GM06990 (cell line): ENCODE measurements around the gene GALK2.
"Not testable (repeated sequence)": the region's sequence is repeated elsewhere in the genome, so short reads cannot be mapped to it uniquely, and the experiment has no call there.

Source experiments
- DNase-seq: peaks from one replicate; pipeline ENCODE4 v3.0.0-alpha.2; 2011; ENCODE audit not compliant: insufficient read length; ENCODE audit errors: extremely low read depth
- H3K27me3 ChIP-seq: replicated peaks from 2 replicates; pipeline ENCODE4 v1.6.0; 2011; ENCODE audit warnings: low read length; ENCODE audit not compliant: control insufficient read depth, insufficient read depth
- H3K36me3 ChIP-seq: 2 replicates; pipeline ENCODE4 v1.5.1; 2011; ENCODE audit warnings: low read length; ENCODE audit not compliant: control insufficient read depth, insufficient read depth
- H3K4me3 ChIP-seq: replicated peaks from 2 replicates; pipeline ENCODE4 v1.5.1; 2011; ENCODE audit warnings: low read depth, mild to moderate bottlenecking, control low read depth, low read length
- CTCF ChIP-seq: IDR thresholded peaks from 2 replicates; pipeline ENCODE4 v1.5.1; 2011; ENCODE audit warnings: low read length, control low read depth, mild to moderate bottlenecking, inconsistent platforms; ENCODE audit not compliant: insufficient read depth, poor library complexity, severe bottlenecking

Gene GALK2

GRCh38 chr15:49189631-49190030 lies 19.6 kb downstream of the GALK2 start:
- DNase-seq = no peak
- no peaks in the 10 kb centered on the region for H3K36me3 ChIP-seq
- no peak overlapping the region for H3K4me3 ChIP-seq
- H3K27me3 ChIP-seq = no peaks in the 10 kb centered on the region
- no peak for TF ChIP-seq CTCF

- no peaks in the 10 kb centered on the region for H3K36me3 ChIP-seq
- no peak overlapping the region for H3K4me3 ChIP-seq
- TF ChIP-seq CTCF = no peak
- no peaks in the 10 kb centered on the region for H3K27me3 ChIP-seq
- no peak for DNase-seq
These were observed 20.5 kb downstream of the GALK2 start for GRCh38 chr15:49190586-49190985.

- H3K4me3 ChIP-seq = no peak overlapping the region
- H3K36me3 ChIP-seq = peaks cover under 1% of the 10 kb centered on the region; the same call in 1 of the 2 replicates
- no peak for DNase-seq
- TF ChIP-seq CTCF = no peak
- H3K27me3 ChIP-seq = no peaks in the 10 kb centered on the region
These were observed 21.8 kb downstream of the GALK2 start for GRCh38 chr15:49191892-49192291.

GRCh38 chr15:49196856-49197255 lies 26.8 kb downstream of the GALK2 start:
- Histone ChIP-seq H3K4me3 (no peak overlapping the region), H3K27me3 (no peaks in the 10 kb centered on the region), H3K36me3 (peaks cover 1% of the 10 kb centered on the region; the same call in 1 of the 2 replicates)
- DNase-seq = no peak
- TF ChIP-seq CTCF = no peak

- H3K27me3 ChIP-seq = no peaks in the 10 kb centered on the region
- DNase-seq = no peak
- no peak for TF ChIP-seq CTCF
- peaks cover 2% of the 10 kb centered on the region for H3K36me3 ChIP-seq
- H3K4me3 ChIP-seq = no peak overlapping the region
These were observed 29.6 kb downstream of the GALK2 start for GRCh38 chr15:49199666-49200065.

- no peak for DNase-seq
- Histone ChIP-seq H3K27me3 (no peaks in the 10 kb centered on the region), H3K36me3 (peaks cover 2% of the 10 kb centered on the region), H3K4me3 (no peak overlapping the region)
- TF ChIP-seq CTCF = no peak
These were observed 30.3 kb downstream of the GALK2 start for GRCh38 chr15:49200347-49200746.

- H3K27me3 ChIP-seq, DNase-seq, H3K36me3 ChIP-seq, H3K4me3 ChIP-seq: not testable (repeated sequence)
These were observed 38.1 kb downstream of the GALK2 start for GRCh38 chr15:49208102-49208501.
